Measurements from ENCODE around the gene FAF1. TPM values are rescaled to one million over a fixed set of nuclear protein-coding genes. Genes with fewer than 3 reads are reported as not detected.

The FAF1 gene
- total and polyA plus RNA-seq, 2 of the 8 experiments (the other 6 are each of a cell fraction or from before 2014, with no cell fraction given): 10.8 to 65.9 TPM

GRCh38 chr1:50851466-50851865 lies 108.6 kb downstream of the FAF1 start (continued):
- TF ChIP-seq, protein P1, sequence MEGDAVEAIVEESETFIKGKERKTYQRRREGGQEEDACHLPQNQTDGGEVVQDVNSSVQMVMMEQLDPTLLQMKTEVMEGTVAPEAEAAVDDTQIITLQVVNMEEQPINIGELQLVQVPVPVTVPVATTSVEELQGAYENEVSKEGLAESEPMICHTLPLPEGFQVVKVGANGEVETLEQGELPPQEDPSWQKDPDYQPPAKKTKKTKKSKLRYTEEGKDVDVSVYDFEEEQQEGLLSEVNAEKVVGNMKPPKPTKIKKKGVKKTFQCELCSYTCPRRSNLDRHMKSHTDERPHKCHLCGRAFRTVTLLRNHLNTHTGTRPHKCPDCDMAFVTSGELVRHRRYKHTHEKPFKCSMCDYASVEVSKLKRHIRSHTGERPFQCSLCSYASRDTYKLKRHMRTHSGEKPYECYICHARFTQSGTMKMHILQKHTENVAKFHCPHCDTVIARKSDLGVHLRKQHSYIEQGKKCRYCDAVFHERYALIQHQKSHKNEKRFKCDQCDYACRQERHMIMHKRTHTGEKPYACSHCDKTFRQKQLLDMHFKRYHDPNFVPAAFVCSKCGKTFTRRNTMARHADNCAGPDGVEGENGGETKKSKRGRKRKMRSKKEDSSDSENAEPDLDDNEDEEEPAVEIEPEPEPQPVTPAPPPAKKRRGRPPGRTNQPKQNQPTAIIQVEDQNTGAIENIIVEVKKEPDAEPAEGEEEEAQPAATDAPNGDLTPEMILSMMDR (IDR thresholded peaks at IDR 0.05; ENCODE audit: control extremely low read depth in 1 of 3, insufficient read depth in 1 of 3, low read depth in 1 of 3, low read length in 3 of 3): no peak
- TF ChIP-seq TBP (IDR thresholded peaks at IDR 0.05; ENCODE audit: low read depth, low read length) (no peak), CBX8 (IDR thresholded peaks at IDR 0.05; ENCODE audit: borderline replicate concordance, low read depth, low read length) (no peak), E2F6 (IDR thresholded peaks at IDR 0.05) (no peak)
- TF ChIP-seq, protein P2, sequence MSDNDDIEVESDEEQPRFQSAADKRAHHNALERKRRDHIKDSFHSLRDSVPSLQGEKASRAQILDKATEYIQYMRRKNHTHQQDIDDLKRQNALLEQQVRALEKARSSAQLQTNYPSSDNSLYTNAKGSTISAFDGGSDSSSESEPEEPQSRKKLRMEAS (IDR thresholded peaks at IDR 0.05): no peak

Measured in H1 (cell line).